Fibroblast of lung (primary cell): Measurements from ENCODE around the gene ZNF148. TPM values are rescaled to one million over a fixed set of nuclear protein-coding genes. Genes with fewer than 3 reads are reported as not detected.
A peak's percentile ranks its signal among the peaks of the same experiment; 100 is the strongest.

Experiments used
- DNase-seq, 2 donors: peaks; one replicate each; pipeline versions ENCODE4 v3.0.0 to v3.0.0-alpha.2; 2010; ENCODE audit warnings: low read depth in 2 of 2
- H2AFZ ChIP-seq: 2 replicates; pipeline ENCODE4 v1.5.1; 2012; ENCODE audit warnings: low read length, control low read depth, inconsistent platforms
- H3K27ac ChIP-seq: 2 replicates; pipeline ENCODE4 v1.5.1; 2011; ENCODE audit warnings: low read length, control low read depth; ENCODE audit not compliant: insufficient read depth
- H3K27me3 ChIP-seq: 2 replicates; pipeline ENCODE4 v1.5.1; 2011; ENCODE audit warnings: mild to moderate bottlenecking, low read length; ENCODE audit not compliant: control insufficient read depth, insufficient read depth
- H3K36me3 ChIP-seq: 2 replicates; pipeline ENCODE4 v1.5.1; 2011; ENCODE audit warnings: low read length; ENCODE audit not compliant: control insufficient read depth, insufficient read depth
- H3K4me1 ChIP-seq: 2 replicates; pipeline ENCODE4 v1.5.1; 2011; ENCODE audit warnings: low read length; ENCODE audit not compliant: control insufficient read depth, insufficient read depth; ENCODE audit errors: extremely low read depth
- H3K4me2 ChIP-seq: 2 replicates; pipeline ENCODE4 v1.5.1; 2011; ENCODE audit warnings: low read length, control low read depth; ENCODE audit not compliant: insufficient read depth; ENCODE audit errors: extremely low read depth
- H3K4me3 ChIP-seq, 4 experiments: fragments of 200-600 bp in 1 of 4; sonication (generic) in 1 of 4; replicated peaks in 1 of 4; 2 replicates each; pipeline ENCODE4 v1.5.1; 2011 to 2016; ENCODE audit warnings: low read length in 4 of 4, low read depth in 3 of 4, mild to moderate bottlenecking in 3 of 4, control low read depth in 2 of 4, inconsistent platforms in 1 of 4, mixed read lengths in 1 of 4; ENCODE audit not compliant: insufficient read depth in 1 of 4; ENCODE audit errors: control extremely low read depth in 1 of 4
- H3K79me2 ChIP-seq: 2 replicates; pipeline ENCODE4 v1.5.1; 2012; ENCODE audit warnings: mild to moderate bottlenecking, low read length, inconsistent platforms; ENCODE audit not compliant: control insufficient read depth, insufficient read depth
- H3K9ac ChIP-seq: 2 replicates; pipeline ENCODE4 v1.5.1; 2011; ENCODE audit warnings: mild to moderate bottlenecking, low read length, control low read depth; ENCODE audit not compliant: insufficient read depth
- H3K9me3 ChIP-seq: 2 replicates; pipeline ENCODE4 v1.5.1; 2012; ENCODE audit warnings: low read depth, low read length; ENCODE audit not compliant: control insufficient read depth, insufficient read depth
- H4K20me1 ChIP-seq: 2 replicates; pipeline ENCODE4 v1.5.1; 2011; ENCODE audit warnings: low read length; ENCODE audit not compliant: control insufficient read depth, insufficient read depth; ENCODE audit errors: extremely low read depth
- CTCF ChIP-seq, 2 donors: IDR thresholded peaks in 1 of 2; conservative IDR thresholded peaks in 1 of 2; 1 replicate in 1 of 2; 2 replicates in 1 of 2; pipeline ENCODE4 v1.5.1; 2011 to 2012; ENCODE audit warnings: low read length in 2 of 2, control low read depth in 1 of 2, inconsistent platforms in 1 of 2, low read depth in 1 of 2, mild to moderate bottlenecking in 1 of 2
- EZH2 ChIP-seq: IDR thresholded peaks from 2 replicates; pipeline ENCODE4 v1.5.1; 2012; ENCODE audit warnings: low read length, control low read depth, mild to moderate bottlenecking; ENCODE audit errors: missing control alignments
- polyA plus RNA-seq, 2 donors: library from polyadenylated mRNA; depleted of rRNA in 1 of 2; stranded (reverse) in 1 of 2; unstranded in 1 of 2; fragments of >200 nt; gene quantifications; 2 replicates each; pipeline ENCODE4 v1.2.1, GENCODE V29; 2011 to 2012; ENCODE audit warnings: missing spikeins in 1 of 2
- total RNA-seq: library from RNA; depleted of rRNA; stranded (reverse); fragments of >200 nt; gene quantifications from 2 replicates; pipeline ENCODE4 v1.2.1, GENCODE V29; 2014

The ZNF148 gene
- total and polyA plus RNA-seq, 2 donors (not counting 1 experiment from before 2014, with no cell fraction given), result 37.7 to 41.3 TPM

GRCh38 chr3:125202197-125202596 is 172.9 kb downstream of the ZNF148 start:
- H3K36me3 ChIP-seq, result no peaks in the 10 kb centered on the region
- no peak overlapping the region for H3K4me3 ChIP-seq
- H3K4me1 ChIP-seq, result no peaks in the 10 kb centered on the region
- no peak for TF ChIP-seq EZH2
- peak in 1 of 2 donors; percentile 42 for TF ChIP-seq CTCF (conservative IDR thresholded peaks at IDR 0.05 in 1 of 2, IDR thresholded peaks at IDR 0.05 in 1 of 2; ENCODE audit: low read depth in 1 of 2, low read length in 2 of 2)
- no peaks in the 10 kb centered on the region for H3K79me2 ChIP-seq
- no peaks in the 10 kb centered on the region for H4K20me1 ChIP-seq
- peak in 1 of 2 donors; percentile 50 for DNase-seq
- no peaks in the 10 kb centered on the region for H3K27me3 ChIP-seq
- H3K9me3 ChIP-seq, result no peaks in the 10 kb centered on the region
- no peak overlapping the region for H3K9ac ChIP-seq
- no peak overlapping the region for H3K4me2 ChIP-seq
- H3K27ac ChIP-seq, result no peak overlapping the region
- no peak overlapping the region for H2AFZ ChIP-seq

GRCh38 chr3:125200731-125201139 is 174.4 kb downstream of the ZNF148 start:
- no peak for DNase-seq
- H3K4me1 ChIP-seq, result no peaks in the 10 kb centered on the region
- H2AFZ ChIP-seq, result no peak overlapping the region
- H4K20me1 ChIP-seq, result no peaks in the 10 kb centered on the region
- no peak overlapping the region for H3K27ac ChIP-seq
- TF ChIP-seq CTCF (conservative IDR thresholded peaks at IDR 0.05 in 1 of 2, IDR thresholded peaks at IDR 0.05 in 1 of 2; ENCODE audit: low read depth in 1 of 2, low read length in 2 of 2), result no peak
- no peak for TF ChIP-seq EZH2
- H3K36me3 ChIP-seq, result no peaks in the 10 kb centered on the region
- no peak overlapping the region for H3K9ac ChIP-seq
- H3K27me3 ChIP-seq, result no peaks in the 10 kb centered on the region
- no peaks in the 10 kb centered on the region for H3K9me3 ChIP-seq
- no peaks in the 10 kb centered on the region for H3K79me2 ChIP-seq
- H3K4me3 ChIP-seq, result no peak overlapping the region
- no peak overlapping the region for H3K4me2 ChIP-seq

DNA sequence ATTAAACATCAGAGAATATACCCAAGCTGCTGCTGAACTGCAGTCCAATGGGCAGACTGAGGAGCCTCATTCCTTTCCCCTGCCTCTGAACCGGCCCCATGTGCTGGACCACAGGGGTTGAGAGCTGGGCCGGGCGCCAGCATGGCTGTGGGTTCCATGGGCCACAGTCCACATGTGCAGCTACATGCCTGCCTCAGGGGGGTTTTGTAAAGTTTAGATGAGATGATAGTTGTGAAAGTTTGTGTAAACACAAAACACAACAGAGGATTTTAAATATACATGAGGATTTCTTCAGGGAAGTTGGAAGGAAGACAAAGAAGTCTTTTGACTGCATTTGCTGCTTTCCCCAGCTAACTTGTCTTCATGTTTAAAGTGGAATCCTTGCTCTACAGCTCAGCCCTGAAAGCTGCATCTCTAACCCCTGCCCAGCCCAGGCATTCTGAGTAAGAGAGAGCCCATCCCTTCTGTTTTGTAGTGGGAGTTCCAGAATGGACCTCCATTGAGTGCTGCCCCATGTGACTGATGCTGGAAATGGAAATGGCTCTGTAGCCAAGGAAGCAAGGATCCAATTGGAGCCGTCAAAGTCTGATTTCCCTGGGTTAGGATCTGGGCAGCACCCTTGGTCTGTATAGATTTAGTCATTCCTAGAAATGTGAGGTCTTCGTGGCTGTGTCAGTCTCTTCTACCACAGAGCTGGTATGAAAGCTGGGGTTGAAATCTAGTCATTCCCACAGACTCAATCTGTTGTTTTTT is 180.1 kb downstream of the ZNF148 start:
- Histone ChIP-seq H3K36me3 (no peaks in the 10 kb centered on the region), H2AFZ (no peak overlapping the region), H3K79me2 (no peaks in the 10 kb centered on the region), H3K4me2 (no peak overlapping the region), H3K27ac (no peak overlapping the region), H3K4me3 (no peak overlapping the region), H3K9me3 (no peaks in the 10 kb centered on the region), H3K9ac (no peak overlapping the region), H3K4me1 (peaks cover 5% of the 10 kb centered on the region), H4K20me1 (no peaks in the 10 kb centered on the region), H3K27me3 (peaks cover 2% of the 10 kb centered on the region)
- TF ChIP-seq CTCF (conservative IDR thresholded peaks at IDR 0.05 in 1 of 2, IDR thresholded peaks at IDR 0.05 in 1 of 2; ENCODE audit: low read depth in 1 of 2, low read length in 2 of 2) (peak in 1 of 2 donors; percentile 14), EZH2 (no peak)
- peak; percentile 83 to 89 for DNase-seq
